T-helper 22 cell (primary cell): ENCODE results near the gene FGD4.
"Not testable (repeated sequence)": the region's sequence is repeated elsewhere in the genome, so short reads cannot be mapped to it uniquely, and the experiment has no call there.

Experiments
- DNase-seq: peaks from one replicate; pipeline ENCODE4 v3.0.0-alpha.2; 2020; ENCODE audit warnings: low read depth

FGD4 gene

GRCh38 chr12:32494656-32495055, 95.3 kb downstream of the FGD4 start:
- no peak for DNase-seq

GRCh38 chr12:32496946-32497345, 97.6 kb downstream of the FGD4 start:
- no peak for DNase-seq

- no peak for DNase-seq
These were observed 98.5 kb downstream of the FGD4 start for GRCh38 chr12:32497864-32498263.

- no peak for DNase-seq
These were observed 99.7 kb downstream of the FGD4 start for GRCh38 chr12:32499048-32499447.

GRCh38 chr12:32501835-32502333, 102.5 kb downstream of the FGD4 start:
- DNase-seq, result no peak

GRCh38 chr12:32502693-32503502, 103.5 kb downstream of the FGD4 start:
- DNase-seq, result no peak

GRCh38 chr12:32503730-32504129, 104.4 kb downstream of the FGD4 start:
- DNase-seq, result no peak

GRCh38 chr12:32504591-32504990, 105.2 kb downstream of the FGD4 start:
- DNase-seq, result no peak

- DNase-seq, result no peak
These were observed 105.9 kb downstream of the FGD4 start for GRCh38 chr12:32505067-32505945.

- not testable (repeated sequence) for DNase-seq
These were observed 108.0 kb downstream of the FGD4 start for GRCh38 chr12:32507096-32507941.

- no peak for DNase-seq
These were observed 108.6 kb downstream of the FGD4 start for GRCh38 chr12:32507942-32508320.

- no peak for DNase-seq
These were observed 109.3 kb downstream of the FGD4 start for GRCh38 chr12:32508626-32509025.

GRCh38 chr12:32509328-32510091, 110.2 kb downstream of the FGD4 start:
- no peak for DNase-seq

- DNase-seq, result not testable (repeated sequence)
These were observed 112.6 kb downstream of the FGD4 start for GRCh38 chr12:32511976-32512375.

- DNase-seq, result no peak
These were observed 113.0 kb downstream of the FGD4 start for GRCh38 chr12:32512379-32512778.

GRCh38 chr12:32512910-32513309, 113.6 kb downstream of the FGD4 start:
- DNase-seq, result no peak

- no peak for DNase-seq
These were observed 115.9 kb downstream of the FGD4 start for GRCh38 chr12:32515137-32515873.

- DNase-seq, result no peak
These were observed 116.9 kb downstream of the FGD4 start for GRCh38 chr12:32516230-32516629.

GRCh38 chr12:32517966-32518365, 118.6 kb downstream of the FGD4 start:
- no peak for DNase-seq

- DNase-seq, result no peak
These were observed 119.7 kb downstream of the FGD4 start for GRCh38 chr12:32519047-32519446.
